Measurements from ENCODE around the gene MYO10.
"Not testable (repeated sequence)": the region's sequence is repeated elsewhere in the genome, so short reads cannot be mapped to it uniquely, and the experiment has no call there.

MYO10 gene

GRCh38 chr5:16663840-16664239, 272.2 kb downstream of the MYO10 start:
- no peak for DNase-seq

GRCh38 chr5:16661713-16662112, 274.4 kb downstream of the MYO10 start:
- DNase-seq: no peak

GRCh38 chr5:16660982-16661381, 275.1 kb downstream of the MYO10 start:
- no peak for DNase-seq

- no peak for DNase-seq
Observed at GRCh38 chr5:16659536-16659935, 276.6 kb downstream of the MYO10 start.

GRCh38 chr5:16656561-16657191, 279.4 kb downstream of the MYO10 start:
- no peak for DNase-seq

- DNase-seq: no peak
Observed at GRCh38 chr5:16654647-16655334, 281.3 kb downstream of the MYO10 start.

GRCh38 chr5:16648739-16649138, 287.3 kb downstream of the MYO10 start:
- DNase-seq: not testable (repeated sequence)

GRCh38 chr5:16644301-16644889, 291.7 kb downstream of the MYO10 start:
- no peak for DNase-seq

GRCh38 chr5:16642867-16643266, 293.2 kb downstream of the MYO10 start:
- no peak for DNase-seq

GRCh38 chr5:16639206-16639605, 296.9 kb downstream of the MYO10 start:
- DNase-seq: no peak

GRCh38 chr5:16628376-16628775, 307.7 kb downstream of the MYO10 start:
- no peak for DNase-seq

- DNase-seq: no peak
Observed at GRCh38 chr5:16626696-16627264, 309.3 kb downstream of the MYO10 start.

- DNase-seq: no peak
Observed at GRCh38 chr5:16625096-16625495, 311.0 kb downstream of the MYO10 start.

GRCh38 chr5:16619136-16619535, 317.0 kb downstream of the MYO10 start:
- no peak for DNase-seq

- peak; percentile 87 for DNase-seq
Observed at GRCh38 chr5:16618138-16618897, 317.8 kb downstream of the MYO10 start.

GRCh38 chr5:16617274-16617968, 318.7 kb downstream of the MYO10 start:
- peak; percentile 49 for DNase-seq

GRCh38 chr5:16616536-16617273, 319.4 kb downstream of the MYO10 start, which contains the start of gene RETREG1:
RETREG1 (minus strand) TSS chr5:16616997; CDS start chr5:16616971, 26 bp downstream.
- peak; percentile 76 for DNase-seq

GRCh38 chr5:16615741-16616535, 320.1 kb downstream of the MYO10 start:
- DNase-seq: peak; percentile 7

- no peak for DNase-seq
Observed at GRCh38 chr5:16612007-16612406, 324.1 kb downstream of the MYO10 start.
